ENCODE results near the gene ASTL.

ASTL gene

DNA sequence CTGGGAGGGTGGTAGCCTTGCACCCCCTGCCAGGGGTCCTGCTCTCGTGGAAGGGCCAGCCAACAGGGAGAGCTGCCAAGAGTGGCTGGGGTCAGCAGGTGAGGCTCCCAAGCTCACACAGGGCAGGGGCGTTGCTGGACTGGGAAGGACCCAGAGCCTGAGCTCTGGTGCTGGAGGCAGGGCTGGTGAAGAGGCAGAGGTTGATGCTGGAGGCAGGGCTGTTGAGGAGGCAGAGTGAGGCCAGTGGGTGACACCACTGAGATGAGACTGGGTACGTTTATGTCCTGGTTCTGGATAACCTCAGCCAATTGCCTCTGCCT, 29.0 kb downstream of the ASTL start:
- DNase-seq (ENCODE audit: low read depth in 2 of 2): no peak
- H3K4me3 ChIP-seq (replicated peaks in 1 of 2; ENCODE audit: low read depth in 2 of 2, low read length in 2 of 2): no peak overlapping the region
- TF ChIP-seq, protein P1, sequence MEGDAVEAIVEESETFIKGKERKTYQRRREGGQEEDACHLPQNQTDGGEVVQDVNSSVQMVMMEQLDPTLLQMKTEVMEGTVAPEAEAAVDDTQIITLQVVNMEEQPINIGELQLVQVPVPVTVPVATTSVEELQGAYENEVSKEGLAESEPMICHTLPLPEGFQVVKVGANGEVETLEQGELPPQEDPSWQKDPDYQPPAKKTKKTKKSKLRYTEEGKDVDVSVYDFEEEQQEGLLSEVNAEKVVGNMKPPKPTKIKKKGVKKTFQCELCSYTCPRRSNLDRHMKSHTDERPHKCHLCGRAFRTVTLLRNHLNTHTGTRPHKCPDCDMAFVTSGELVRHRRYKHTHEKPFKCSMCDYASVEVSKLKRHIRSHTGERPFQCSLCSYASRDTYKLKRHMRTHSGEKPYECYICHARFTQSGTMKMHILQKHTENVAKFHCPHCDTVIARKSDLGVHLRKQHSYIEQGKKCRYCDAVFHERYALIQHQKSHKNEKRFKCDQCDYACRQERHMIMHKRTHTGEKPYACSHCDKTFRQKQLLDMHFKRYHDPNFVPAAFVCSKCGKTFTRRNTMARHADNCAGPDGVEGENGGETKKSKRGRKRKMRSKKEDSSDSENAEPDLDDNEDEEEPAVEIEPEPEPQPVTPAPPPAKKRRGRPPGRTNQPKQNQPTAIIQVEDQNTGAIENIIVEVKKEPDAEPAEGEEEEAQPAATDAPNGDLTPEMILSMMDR (IDR thresholded peaks at IDR 0.05; ENCODE audit: low read depth, low read length): no peak

DNA sequence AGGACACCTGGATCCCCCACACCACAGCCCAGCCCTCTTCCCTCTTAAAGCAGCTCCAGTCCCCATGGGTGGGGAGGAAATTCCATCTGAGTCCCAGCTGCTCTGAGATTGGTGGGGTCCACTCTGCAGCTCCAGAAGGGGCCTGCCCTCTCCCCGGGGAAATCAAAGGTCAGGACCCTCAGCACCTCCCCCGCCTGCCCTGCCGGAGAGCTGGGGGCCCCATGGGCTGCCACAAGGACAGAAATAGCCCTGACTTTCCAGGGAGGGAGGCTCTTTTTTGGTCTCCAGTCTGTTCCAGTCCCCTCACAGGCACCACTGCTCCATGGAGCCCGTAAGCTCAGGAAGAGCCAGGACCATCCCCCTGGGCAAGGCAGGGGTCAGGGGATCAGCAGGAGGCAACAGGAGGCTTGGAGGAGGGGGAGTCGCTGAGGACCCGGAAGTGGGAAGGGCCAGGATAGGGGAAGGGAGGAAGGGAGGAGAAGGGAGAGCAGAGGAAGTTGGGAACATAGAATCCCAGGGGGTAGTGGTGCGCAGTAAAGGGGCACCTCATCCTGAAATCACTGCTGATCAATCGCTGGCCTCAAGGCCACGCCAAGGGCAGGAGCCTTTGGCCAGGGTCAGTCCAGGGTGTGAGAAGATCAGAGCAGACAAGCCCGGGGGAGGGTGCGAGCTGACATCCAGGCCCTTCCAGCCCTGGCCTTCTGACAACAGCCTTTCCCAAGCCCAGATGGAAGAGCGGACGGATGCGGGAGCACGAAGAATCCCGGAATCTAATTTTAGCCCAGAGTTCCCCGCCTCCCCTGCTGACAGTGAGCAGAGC, 29.6 kb downstream of the ASTL start:
- H3K4me3 ChIP-seq (replicated peaks in 1 of 2; ENCODE audit: low read depth in 2 of 2, low read length in 2 of 2): no peak overlapping the region
- TF ChIP-seq, protein P1 (IDR thresholded peaks at IDR 0.05; ENCODE audit: low read depth, low read length): no peak
- DNase-seq (ENCODE audit: low read depth in 2 of 2): peak in 1 of 2 donors; percentile 33

DNA sequence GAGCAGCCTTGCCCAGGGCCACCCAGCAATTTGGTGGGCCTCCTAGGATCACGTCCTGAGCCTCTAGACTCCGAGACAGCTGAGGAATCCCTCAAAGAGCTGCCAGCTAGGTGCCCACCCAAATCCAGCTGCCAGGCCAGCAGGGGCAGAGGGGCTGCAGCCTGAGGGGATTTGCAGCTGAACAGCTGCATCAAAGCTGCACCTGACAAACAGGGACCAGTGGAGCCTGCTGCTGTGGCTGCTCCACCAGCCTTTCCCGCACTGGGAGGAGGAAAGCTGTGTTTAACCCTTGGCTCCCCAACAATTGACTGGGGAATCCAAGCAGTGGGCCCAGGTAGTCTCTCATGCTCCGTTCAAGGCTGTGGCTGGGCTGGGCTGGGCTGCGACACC, 30.2 kb downstream of the ASTL start:
- DNase-seq (ENCODE audit: low read depth in 2 of 2): no peak
- H3K4me3 ChIP-seq (replicated peaks in 1 of 2; ENCODE audit: low read depth in 2 of 2, low read length in 2 of 2): no peak overlapping the region
- TF ChIP-seq, protein P1 (IDR thresholded peaks at IDR 0.05; ENCODE audit: low read depth, low read length): no peak

DNA sequence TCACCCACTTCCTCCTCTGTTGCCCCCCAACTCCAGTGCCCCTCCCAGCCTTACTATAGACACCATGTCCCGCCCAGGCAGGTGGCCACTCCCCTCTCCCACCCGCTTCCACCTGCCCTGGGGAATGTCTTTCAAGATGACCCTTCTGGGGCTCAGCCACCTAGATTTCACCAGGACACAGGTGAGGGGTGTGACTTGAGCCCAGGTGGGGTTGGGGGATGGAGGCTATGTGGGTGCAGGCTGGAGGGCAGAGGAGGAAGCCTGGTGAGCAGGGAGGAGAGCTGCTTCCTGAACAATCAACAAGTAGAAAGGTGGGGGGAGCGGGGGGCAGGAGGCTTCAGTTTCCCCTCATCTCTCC, 30.6 kb downstream of the ASTL start:
- DNase-seq (ENCODE audit: low read depth in 2 of 2): no peak
- TF ChIP-seq, protein P1 (IDR thresholded peaks at IDR 0.05; ENCODE audit: low read depth, low read length): no peak
- H3K4me3 ChIP-seq (replicated peaks in 1 of 2; ENCODE audit: low read depth in 2 of 2, low read length in 2 of 2): no peak overlapping the region

DNA sequence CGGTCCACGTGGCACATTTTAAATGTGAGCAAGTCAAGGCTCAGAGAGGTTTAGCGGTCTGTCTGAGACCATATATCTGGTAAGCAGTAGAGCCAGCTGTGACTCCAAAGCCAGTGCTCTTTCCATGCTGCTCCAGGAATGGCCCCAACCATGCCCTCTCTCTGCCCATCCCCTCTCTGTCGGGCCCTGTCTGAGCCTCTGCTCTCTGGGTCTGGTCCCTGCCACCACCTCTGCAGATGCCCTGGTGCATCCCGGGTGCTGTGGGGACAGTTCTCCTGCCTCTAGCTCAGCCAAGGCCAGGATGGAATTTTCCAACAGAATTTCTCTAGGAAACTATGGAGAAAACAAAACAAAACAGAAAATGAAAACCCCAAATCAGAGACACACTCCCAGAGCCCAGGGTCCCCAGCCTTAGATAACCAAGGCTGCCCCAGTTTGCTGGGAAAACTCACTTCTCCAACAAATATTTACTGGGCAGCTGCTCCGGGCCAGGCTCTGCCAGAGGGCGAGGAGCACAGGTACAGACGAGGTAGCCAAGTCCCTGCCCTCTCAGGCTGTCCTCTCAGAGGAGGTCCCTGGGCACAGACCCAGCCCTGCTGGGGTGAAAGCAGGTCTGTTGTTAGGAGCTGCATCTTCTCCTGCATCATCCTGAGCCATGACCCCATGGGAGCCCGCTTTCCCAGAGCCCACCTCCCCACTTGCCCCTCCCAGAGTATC, 31.2 kb downstream of the ASTL start:
- no peak overlapping the region for H3K4me3 ChIP-seq (replicated peaks in 1 of 2; ENCODE audit: low read depth in 2 of 2, low read length in 2 of 2)
- DNase-seq (ENCODE audit: low read depth in 2 of 2): no peak
- TF ChIP-seq, protein P1 (IDR thresholded peaks at IDR 0.05; ENCODE audit: low read depth, low read length): no peak

DNA sequence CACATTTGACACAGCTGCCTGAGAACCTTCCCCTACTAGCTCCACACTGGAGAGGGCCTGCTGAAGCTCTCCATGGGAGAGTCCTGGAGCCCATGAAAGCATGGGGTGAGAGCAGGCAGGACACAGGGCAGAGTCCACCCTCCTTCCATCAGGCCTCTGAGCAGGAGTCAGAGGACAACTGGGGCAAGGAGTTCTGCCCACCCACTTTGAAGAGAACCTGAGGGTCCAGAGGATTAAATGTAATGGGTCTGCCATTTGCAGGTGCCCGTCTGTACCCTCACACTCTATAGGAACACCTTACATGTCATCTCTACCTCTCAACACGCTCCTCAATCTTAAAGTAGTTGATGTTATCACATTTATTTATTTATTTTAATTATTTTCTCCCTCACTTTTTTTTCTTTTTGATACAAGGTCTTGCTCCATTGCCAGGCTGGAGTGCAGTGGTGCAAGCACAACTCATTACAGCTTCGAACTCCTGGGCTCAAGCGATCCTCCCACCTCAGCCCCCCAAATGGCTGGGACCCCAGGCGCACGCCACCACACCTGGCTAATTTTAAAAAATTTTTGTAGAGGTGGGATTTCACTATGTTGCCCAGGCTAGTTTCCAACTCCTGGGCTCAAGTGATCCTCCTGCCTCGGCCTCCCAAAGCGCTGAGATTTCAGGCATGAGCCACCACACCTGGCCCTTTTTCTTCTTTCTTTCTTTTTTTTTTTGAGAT, 32.1 kb downstream of the ASTL start:
- no peak for DNase-seq (ENCODE audit: low read depth in 2 of 2)
- TF ChIP-seq, protein P1 (IDR thresholded peaks at IDR 0.05; ENCODE audit: low read depth, low read length): no peak
- no peak overlapping the region for H3K4me3 ChIP-seq (replicated peaks in 1 of 2; ENCODE audit: low read depth in 2 of 2, low read length in 2 of 2)

Measured in cardiac fibroblast (primary cell).